WTC11 (cell line): Measurements from ENCODE around the gene TMC4. TPM values are rescaled to one million over a fixed set of nuclear protein-coding genes. Genes with fewer than 3 reads are reported as not detected.

Experiments
- ETV6 ChIP-seq: sonication (generic); formaldehyde crosslinking; IDR thresholded peaks from 2 replicates; pipeline ENCODE4 v1.8.1; 2022; ENCODE audit warnings: mild to moderate bottlenecking, missing genetic modification reagents
- FOXJ3 ChIP-seq: sonication (generic); formaldehyde crosslinking; IDR thresholded peaks from 2 replicates; pipeline ENCODE4 v1.9.0; 2021; ENCODE audit warnings: missing genetic modification reagents, mild to moderate bottlenecking, borderline replicate concordance
- JAZF1 ChIP-seq: fragments of 250-450 bp; sonication (Bioruptor Pico); IDR thresholded peaks from 2 replicates; pipeline ENCODE4 v1.9.0; 2021; ENCODE audit warnings: moderate library complexity, mild to moderate bottlenecking, inconsistent platforms
- KAT7 ChIP-seq: sonication (generic); formaldehyde crosslinking; IDR thresholded peaks from 2 replicates; pipeline ENCODE4 v1.8.1; 2023; ENCODE audit warnings: missing genetic modification reagents, mild to moderate bottlenecking, borderline replicate concordance
- MYBL2 ChIP-seq: sonication (generic); formaldehyde crosslinking; IDR thresholded peaks from 2 replicates; pipeline ENCODE4 v1.8.1; 2023; ENCODE audit warnings: mild to moderate bottlenecking, moderate library complexity, missing genetic modification reagents
- NFATC4 ChIP-seq: fragments of 250-450 bp; sonication (Bioruptor Pico); IDR thresholded peaks from 2 replicates; pipeline ENCODE4 v1.9.0; 2021; ENCODE audit warnings: mild to moderate bottlenecking
- NFE2L1 ChIP-seq: sonication (generic); formaldehyde crosslinking; IDR thresholded peaks from 2 replicates; pipeline ENCODE4 v1.8.1; 2023; ENCODE audit warnings: missing genetic modification reagents
- NFYB ChIP-seq: sonication (generic); formaldehyde crosslinking; conservative IDR thresholded peaks from 2 replicates; pipeline ENCODE4 v1.8.0; 2022; ENCODE audit warnings: low read depth, missing genetic modification reagents
- NR3C1 ChIP-seq: sonication (generic); formaldehyde crosslinking; conservative IDR thresholded peaks from 2 replicates; pipeline ENCODE4 v1.8.1; 2023; ENCODE audit warnings: low read depth, mild to moderate bottlenecking, missing genetic modification reagents
- RELA ChIP-seq: sonication (generic); formaldehyde crosslinking; IDR thresholded peaks from 2 replicates; pipeline ENCODE4 v1.8.1; 2022; ENCODE audit warnings: missing genetic modification reagents, mild to moderate bottlenecking, borderline replicate concordance
- SMAD4 ChIP-seq: sonication (generic); formaldehyde crosslinking; IDR thresholded peaks from 2 replicates; pipeline ENCODE4 v1.8.0; 2022; ENCODE audit warnings: mild to moderate bottlenecking, missing genetic modification reagents
- SP1 ChIP-seq: sonication (generic); formaldehyde crosslinking; conservative IDR thresholded peaks from 2 replicates; pipeline ENCODE4 v1.8.1; 2022; ENCODE audit warnings: missing genetic modification reagents
- TP53 ChIP-seq: sonication (generic); formaldehyde crosslinking; IDR thresholded peaks from 2 replicates; pipeline ENCODE4 v1.8.1; 2023; ENCODE audit warnings: mild to moderate bottlenecking, missing genetic modification reagents
- ZBTB21 ChIP-seq: sonication (generic); formaldehyde crosslinking; IDR thresholded peaks from 2 replicates; pipeline ENCODE4 v1.8.1; 2023; ENCODE audit warnings: mild to moderate bottlenecking, missing genetic modification reagents, borderline replicate concordance
- ZNF219 ChIP-seq: sonication (generic); formaldehyde crosslinking; IDR thresholded peaks from 2 replicates; pipeline ENCODE4 v1.8.0; 2023; ENCODE audit warnings: missing genetic modification reagents, mild to moderate bottlenecking, borderline replicate concordance
- ZNF263 ChIP-seq: sonication (generic); formaldehyde crosslinking; IDR thresholded peaks from 2 replicates; pipeline ENCODE4 v1.8.1; 2022; ENCODE audit warnings: low read depth, mild to moderate bottlenecking, moderate library complexity, missing genetic modification reagents
- total RNA-seq: library from RNA; stranded (reverse); gene quantifications from 3 replicates; pipeline ENCODE4 v1.2.3, GENCODE V29; 2021
- TF ChIP-seq, protein P1 (sequence below): fragments of 250-450 bp; sonication (Bioruptor Pico); IDR thresholded peaks from 2 replicates; pipeline ENCODE4 v2.1.2; 2022; ENCODE audit warnings: mild to moderate bottlenecking, moderate library complexity
- TF ChIP-seq, protein P2 (sequence below): sonication (generic); formaldehyde crosslinking; IDR thresholded peaks from 2 replicates; pipeline ENCODE4 v1.8.1; 2023; ENCODE audit warnings: mild to moderate bottlenecking, missing genetic modification reagents, moderate library complexity
- TF ChIP-seq, protein P3 (sequence below): sonication (generic); formaldehyde crosslinking; IDR thresholded peaks from 2 replicates; pipeline ENCODE4 v1.8.0; 2022; ENCODE audit warnings: mild to moderate bottlenecking, missing genetic modification reagents
- TF ChIP-seq, protein P4 (sequence below): sonication (generic); formaldehyde crosslinking; IDR thresholded peaks from 2 replicates; pipeline ENCODE4 v1.8.0; 2022; ENCODE audit warnings: mild to moderate bottlenecking, missing genetic modification reagents
- TF ChIP-seq, protein P5 (sequence below): sonication (generic); formaldehyde crosslinking; IDR thresholded peaks from 2 replicates; pipeline ENCODE4 v1.8.1; 2023; ENCODE audit warnings: mild to moderate bottlenecking, missing genetic modification reagents, moderate library complexity
- TF ChIP-seq, protein P6 (sequence below): sonication (generic); formaldehyde crosslinking; IDR thresholded peaks from 2 replicates; pipeline ENCODE4 v1.8.0; 2022; ENCODE audit warnings: mild to moderate bottlenecking, missing genetic modification reagents
- TF ChIP-seq, protein P7 (sequence below): sonication (generic); formaldehyde crosslinking; IDR thresholded peaks from 2 replicates; pipeline ENCODE4 v1.8.1; 2022; ENCODE audit warnings: mild to moderate bottlenecking, missing genetic modification reagents, moderate library complexity, borderline replicate concordance
- TF ChIP-seq, protein P8 (sequence below): fragments of 250-450 bp; sonication (Bioruptor Pico); conservative IDR thresholded peaks from 2 replicates; pipeline ENCODE4 v1.9.0; 2021; ENCODE audit warnings: mild to moderate bottlenecking
- TF ChIP-seq, protein P9 (sequence below): sonication (generic); formaldehyde crosslinking; conservative IDR thresholded peaks from 2 replicates; pipeline ENCODE4 v1.8.1; 2023; ENCODE audit warnings: mild to moderate bottlenecking, low read depth, missing genetic modification reagents, moderate library complexity
- TF ChIP-seq, protein P10 (sequence below): sonication (generic); formaldehyde crosslinking; IDR thresholded peaks from 2 replicates; pipeline ENCODE4 v1.8.1; 2022; ENCODE audit warnings: low read depth, missing genetic modification reagents, borderline replicate concordance

Gene TMC4
- total RNA-seq, 1 experiment from 2014 or later, result 9.3 TPM

DNA sequence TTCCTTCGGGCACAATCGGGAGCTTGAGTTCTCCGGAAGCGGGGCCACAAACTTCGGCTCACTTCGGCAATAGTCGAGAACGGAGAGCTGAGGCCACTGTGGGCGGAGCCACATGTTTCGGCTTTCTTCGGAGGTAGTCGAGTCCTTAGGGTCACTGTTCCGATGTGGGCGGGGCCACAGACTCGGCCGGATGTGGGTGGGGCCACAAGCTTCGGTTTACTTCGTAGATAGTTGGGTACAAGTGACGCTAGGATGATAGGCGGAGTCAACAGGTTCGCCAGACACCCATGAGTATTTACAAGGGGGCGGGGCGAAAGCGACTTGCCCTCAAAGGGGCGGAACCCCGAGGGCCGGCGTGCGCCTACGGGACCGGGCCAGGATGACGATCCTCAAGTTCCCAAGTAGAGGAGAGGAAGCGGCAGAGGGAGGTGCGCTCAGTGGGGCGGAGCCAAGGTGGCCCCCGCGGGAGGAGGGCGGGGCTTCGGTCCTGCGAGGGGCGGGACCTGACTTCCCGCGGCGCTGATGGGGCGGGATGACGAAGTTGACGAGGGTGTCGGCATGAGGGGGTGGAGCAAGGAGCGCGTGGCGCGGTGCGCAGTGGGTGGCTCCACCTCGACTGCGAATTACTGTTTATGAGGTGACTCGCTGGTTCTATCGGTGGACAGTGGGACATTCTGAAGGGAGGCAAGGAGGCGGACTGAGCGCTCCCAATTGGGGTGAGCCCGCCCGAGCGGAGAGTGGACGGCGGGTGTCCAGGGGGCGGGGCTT lies 17.0 kb upstream of the TMC4 start (continued):
- TF ChIP-seq, protein P1, sequence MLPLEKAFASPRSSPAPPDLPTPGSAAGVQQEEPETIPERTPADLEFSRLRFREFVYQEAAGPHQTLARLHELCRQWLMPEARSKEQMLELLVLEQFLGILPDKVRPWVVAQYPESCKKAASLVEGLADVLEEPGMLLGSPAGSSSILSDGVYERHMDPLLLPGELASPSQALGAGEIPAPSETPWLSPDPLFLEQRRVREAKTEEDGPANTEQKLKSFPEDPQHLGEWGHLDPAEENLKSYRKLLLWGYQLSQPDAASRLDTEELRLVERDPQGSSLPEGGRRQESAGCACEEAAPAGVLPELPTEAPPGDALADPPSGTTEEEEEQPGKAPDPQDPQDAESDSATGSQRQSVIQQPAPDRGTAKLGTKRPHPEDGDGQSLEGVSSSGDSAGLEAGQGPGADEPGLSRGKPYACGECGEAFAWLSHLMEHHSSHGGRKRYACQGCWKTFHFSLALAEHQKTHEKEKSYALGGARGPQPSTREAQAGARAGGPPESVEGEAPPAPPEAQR (CRISPR knock-in tag), result no peak
- TF ChIP-seq SP1 (peak; percentile 86), NFATC4 (CRISPR knock-in tag) (no peak), SMAD4 (no peak), NFYB (CRISPR knock-in tag) (no peak), MYBL2 (CRISPR knock-in tag) (peak; percentile 14; the same call in 1 of the 2 replicates), KAT7 (no peak), TP53 (CRISPR knock-in tag) (no peak), NR3C1 (CRISPR knock-in tag) (no peak), ETV6 (no peak), ZNF219 (CRISPR knock-in tag) (no peak), NFE2L1 (CRISPR knock-in tag) (no peak), ZBTB21 (CRISPR knock-in tag) (peak; percentile 71; the same call in 1 of the 2 replicates), ZNF263 (CRISPR knock-in tag) (no peak), FOXJ3 (CRISPR knock-in tag) (no peak), JAZF1 (no peak), RELA (CRISPR knock-in tag) (no peak)
- TF ChIP-seq, protein P2, sequence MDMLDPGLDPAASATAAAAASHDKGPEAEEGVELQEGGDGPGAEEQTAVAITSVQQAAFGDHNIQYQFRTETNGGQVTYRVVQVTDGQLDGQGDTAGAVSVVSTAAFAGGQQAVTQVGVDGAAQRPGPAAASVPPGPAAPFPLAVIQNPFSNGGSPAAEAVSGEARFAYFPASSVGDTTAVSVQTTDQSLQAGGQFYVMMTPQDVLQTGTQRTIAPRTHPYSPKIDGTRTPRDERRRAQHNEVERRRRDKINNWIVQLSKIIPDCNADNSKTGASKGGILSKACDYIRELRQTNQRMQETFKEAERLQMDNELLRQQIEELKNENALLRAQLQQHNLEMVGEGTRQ, result no peak
- TF ChIP-seq, protein P3, sequence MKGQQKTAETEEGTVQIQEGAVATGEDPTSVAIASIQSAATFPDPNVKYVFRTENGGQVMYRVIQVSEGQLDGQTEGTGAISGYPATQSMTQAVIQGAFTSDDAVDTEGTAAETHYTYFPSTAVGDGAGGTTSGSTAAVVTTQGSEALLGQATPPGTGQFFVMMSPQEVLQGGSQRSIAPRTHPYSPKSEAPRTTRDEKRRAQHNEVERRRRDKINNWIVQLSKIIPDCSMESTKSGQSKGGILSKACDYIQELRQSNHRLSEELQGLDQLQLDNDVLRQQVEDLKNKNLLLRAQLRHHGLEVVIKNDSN (CRISPR knock-in tag), result 0 out of 2 replicates have a peak, but pooled peaks have one; percentile 41
- TF ChIP-seq, protein P4, sequence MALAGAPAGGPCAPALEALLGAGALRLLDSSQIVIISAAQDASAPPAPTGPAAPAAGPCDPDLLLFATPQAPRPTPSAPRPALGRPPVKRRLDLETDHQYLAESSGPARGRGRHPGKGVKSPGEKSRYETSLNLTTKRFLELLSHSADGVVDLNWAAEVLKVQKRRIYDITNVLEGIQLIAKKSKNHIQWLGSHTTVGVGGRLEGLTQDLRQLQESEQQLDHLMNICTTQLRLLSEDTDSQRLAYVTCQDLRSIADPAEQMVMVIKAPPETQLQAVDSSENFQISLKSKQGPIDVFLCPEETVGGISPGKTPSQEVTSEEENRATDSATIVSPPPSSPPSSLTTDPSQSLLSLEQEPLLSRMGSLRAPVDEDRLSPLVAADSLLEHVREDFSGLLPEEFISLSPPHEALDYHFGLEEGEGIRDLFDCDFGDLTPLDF (CRISPR knock-in tag), result no peak
- TF ChIP-seq, protein P5, sequence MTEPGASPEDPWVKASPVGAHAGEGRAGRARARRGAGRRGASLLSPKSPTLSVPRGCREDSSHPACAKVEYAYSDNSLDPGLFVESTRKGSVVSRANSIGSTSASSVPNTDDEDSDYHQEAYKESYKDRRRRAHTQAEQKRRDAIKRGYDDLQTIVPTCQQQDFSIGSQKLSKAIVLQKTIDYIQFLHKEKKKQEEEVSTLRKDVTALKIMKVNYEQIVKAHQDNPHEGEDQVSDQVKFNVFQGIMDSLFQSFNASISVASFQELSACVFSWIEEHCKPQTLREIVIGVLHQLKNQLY, result no peak
- TF ChIP-seq, protein P6, sequence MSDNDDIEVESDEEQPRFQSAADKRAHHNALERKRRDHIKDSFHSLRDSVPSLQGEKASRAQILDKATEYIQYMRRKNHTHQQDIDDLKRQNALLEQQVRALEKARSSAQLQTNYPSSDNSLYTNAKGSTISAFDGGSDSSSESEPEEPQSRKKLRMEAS (CRISPR knock-in tag), result peak; percentile 92
- TF ChIP-seq, protein P7, sequence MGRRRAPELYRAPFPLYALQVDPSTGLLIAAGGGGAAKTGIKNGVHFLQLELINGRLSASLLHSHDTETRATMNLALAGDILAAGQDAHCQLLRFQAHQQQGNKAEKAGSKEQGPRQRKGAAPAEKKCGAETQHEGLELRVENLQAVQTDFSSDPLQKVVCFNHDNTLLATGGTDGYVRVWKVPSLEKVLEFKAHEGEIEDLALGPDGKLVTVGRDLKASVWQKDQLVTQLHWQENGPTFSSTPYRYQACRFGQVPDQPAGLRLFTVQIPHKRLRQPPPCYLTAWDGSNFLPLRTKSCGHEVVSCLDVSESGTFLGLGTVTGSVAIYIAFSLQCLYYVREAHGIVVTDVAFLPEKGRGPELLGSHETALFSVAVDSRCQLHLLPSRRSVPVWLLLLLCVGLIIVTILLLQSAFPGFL (CRISPR knock-in tag), result no peak
- TF ChIP-seq, protein P8, sequence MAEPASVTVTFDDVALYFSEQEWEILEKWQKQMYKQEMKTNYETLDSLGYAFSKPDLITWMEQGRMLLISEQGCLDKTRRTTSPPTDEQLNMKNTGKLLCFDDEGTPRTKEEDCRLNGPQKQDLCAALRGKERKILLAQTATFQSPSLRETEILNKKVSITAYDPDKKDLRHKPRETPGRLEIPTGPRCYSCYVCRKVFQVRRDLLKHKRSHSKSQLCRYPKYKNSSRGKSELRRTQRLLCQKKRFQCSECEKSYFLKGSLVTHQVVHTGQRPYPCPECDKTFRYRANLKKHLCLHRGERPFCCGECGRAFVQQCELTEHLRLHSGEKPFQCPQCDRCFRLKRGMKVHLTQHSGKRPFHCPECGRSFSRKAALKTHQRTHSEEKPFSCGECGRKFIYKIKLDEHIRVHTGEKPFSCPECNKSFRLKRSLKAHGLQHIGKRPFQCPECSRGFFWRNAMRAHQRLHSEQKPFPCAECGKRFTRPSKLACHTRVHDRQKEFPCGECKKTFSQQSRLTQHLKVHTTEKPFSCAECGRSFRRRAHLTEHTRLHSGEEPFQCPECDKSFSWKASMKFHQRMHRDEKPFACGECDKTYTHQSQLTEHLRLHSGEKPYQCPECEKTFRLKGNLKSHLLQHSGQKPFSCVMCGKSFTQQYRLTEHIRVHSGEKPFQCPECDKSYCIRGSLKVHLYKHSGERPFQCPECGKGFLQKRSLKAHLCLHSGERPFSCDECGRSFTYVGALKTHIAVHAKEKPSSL (CRISPR knock-in tag), result no peak
- TF ChIP-seq, protein P9, sequence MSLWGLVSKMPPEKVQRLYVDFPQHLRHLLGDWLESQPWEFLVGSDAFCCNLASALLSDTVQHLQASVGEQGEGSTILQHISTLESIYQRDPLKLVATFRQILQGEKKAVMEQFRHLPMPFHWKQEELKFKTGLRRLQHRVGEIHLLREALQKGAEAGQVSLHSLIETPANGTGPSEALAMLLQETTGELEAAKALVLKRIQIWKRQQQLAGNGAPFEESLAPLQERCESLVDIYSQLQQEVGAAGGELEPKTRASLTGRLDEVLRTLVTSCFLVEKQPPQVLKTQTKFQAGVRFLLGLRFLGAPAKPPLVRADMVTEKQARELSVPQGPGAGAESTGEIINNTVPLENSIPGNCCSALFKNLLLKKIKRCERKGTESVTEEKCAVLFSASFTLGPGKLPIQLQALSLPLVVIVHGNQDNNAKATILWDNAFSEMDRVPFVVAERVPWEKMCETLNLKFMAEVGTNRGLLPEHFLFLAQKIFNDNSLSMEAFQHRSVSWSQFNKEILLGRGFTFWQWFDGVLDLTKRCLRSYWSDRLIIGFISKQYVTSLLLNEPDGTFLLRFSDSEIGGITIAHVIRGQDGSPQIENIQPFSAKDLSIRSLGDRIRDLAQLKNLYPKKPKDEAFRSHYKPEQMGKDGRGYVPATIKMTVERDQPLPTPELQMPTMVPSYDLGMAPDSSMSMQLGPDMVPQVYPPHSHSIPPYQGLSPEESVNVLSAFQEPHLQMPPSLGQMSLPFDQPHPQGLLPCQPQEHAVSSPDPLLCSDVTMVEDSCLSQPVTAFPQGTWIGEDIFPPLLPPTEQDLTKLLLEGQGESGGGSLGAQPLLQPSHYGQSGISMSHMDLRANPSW, result no peak
- TF ChIP-seq, protein P10, sequence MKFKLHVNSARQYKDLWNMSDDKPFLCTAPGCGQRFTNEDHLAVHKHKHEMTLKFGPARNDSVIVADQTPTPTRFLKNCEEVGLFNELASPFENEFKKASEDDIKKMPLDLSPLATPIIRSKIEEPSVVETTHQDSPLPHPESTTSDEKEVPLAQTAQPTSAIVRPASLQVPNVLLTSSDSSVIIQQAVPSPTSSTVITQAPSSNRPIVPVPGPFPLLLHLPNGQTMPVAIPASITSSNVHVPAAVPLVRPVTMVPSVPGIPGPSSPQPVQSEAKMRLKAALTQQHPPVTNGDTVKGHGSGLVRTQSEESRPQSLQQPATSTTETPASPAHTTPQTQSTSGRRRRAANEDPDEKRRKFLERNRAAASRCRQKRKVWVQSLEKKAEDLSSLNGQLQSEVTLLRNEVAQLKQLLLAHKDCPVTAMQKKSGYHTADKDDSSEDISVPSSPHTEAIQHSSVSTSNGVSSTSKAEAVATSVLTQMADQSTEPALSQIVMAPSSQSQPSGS (CRISPR knock-in tag), result no peak
